ENCODE results near the gene RNF149.
"Not testable (repeated sequence)": the region's sequence is repeated elsewhere in the genome, so short reads cannot be mapped to it uniquely, and the experiment has no call there.

The RNF149 gene, protein sequence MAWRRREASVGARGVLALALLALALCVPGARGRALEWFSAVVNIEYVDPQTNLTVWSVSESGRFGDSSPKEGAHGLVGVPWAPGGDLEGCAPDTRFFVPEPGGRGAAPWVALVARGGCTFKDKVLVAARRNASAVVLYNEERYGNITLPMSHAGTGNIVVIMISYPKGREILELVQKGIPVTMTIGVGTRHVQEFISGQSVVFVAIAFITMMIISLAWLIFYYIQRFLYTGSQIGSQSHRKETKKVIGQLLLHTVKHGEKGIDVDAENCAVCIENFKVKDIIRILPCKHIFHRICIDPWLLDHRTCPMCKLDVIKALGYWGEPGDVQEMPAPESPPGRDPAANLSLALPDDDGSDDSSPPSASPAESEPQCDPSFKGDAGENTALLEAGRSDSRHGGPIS

DNA sequence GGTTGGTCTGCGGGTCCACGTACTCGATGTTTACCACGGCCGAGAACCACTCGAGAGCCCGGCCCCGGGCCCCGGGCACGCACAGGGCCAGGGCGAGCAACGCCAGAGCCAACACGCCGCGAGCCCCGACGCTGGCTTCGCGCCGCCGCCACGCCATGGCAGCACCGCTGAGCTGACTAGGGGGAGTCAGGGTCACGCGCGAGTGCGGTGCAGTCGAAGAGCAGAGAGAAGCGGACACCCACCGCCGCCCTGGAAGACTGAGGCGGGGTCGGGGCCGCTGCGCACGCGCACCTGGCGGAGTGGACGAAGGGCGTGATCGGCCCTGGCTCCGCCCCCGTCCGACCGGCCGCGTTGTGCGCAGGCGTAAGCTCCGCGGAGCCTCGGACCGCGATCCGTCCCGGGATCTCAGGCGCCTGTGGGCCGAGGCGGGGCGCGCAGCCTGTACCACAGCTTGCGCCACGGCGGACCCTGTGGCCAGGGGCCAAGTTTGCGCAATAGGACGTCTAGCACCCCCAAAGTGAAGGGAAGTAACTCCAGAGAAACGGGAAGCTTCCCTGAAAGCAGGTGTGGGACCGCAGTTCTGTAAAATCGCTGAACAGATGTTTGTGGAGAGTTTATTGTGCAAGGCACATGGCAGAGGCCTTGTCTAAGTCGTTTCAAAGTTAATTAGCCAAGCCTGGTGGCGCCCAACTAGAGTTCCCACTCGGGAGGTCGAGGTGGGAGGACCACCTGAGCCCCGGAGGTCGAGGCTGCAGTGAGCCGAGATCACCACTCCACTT lies at the start of gene RNF149:
TSS of gene RNF149 (minus strand) at position 270 of the 779 bp plus-strand sequence. CDS start at position 157, 113 bp downstream.
- DNase-seq (ENCODE audit: low read depth in 2 of 2) = peak; percentile 84 to 88

DNA sequence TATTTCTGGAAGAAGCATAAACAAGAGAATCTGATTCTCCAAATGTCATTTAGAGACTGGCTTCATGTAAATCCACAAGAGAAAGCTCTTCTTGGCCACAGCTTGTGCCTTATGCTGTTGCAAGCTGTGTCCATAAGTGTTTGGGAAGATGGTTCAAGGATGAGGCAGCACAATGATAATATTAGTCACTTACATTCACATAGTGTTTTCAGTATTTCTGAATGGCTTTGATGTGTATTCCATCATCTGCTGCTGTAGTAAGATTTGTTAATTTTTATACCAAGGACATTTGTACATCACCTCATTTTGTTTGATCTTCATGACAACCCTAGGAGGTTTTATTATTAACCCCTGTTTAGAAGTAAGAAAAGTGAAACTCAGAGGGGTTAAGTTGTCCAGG lies 48.9 kb upstream of the RNF149 start:
- DNase-seq (ENCODE audit: low read depth in 2 of 2) = no peak

DNA sequence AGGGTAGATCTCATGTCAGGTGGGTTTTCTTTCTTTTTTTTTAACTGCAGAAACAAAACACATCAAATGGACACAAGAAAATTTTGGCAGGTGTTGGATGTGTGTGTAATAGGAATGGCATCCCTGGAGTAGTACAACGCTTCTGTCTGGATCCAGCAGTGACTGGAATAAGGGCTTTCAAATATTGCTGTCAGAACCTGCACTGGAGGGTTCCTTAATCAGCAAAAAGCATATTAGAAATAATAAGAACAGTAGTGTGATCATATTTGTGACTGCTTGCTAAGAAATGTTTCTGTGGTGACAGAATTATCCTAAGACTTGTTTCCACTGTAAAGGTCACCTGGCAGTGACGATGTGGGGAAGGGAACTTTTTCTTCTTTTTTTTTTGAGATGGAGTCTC lies 48.0 kb upstream of the RNF149 start:
- no peak for DNase-seq (ENCODE audit: low read depth in 2 of 2)

DNA sequence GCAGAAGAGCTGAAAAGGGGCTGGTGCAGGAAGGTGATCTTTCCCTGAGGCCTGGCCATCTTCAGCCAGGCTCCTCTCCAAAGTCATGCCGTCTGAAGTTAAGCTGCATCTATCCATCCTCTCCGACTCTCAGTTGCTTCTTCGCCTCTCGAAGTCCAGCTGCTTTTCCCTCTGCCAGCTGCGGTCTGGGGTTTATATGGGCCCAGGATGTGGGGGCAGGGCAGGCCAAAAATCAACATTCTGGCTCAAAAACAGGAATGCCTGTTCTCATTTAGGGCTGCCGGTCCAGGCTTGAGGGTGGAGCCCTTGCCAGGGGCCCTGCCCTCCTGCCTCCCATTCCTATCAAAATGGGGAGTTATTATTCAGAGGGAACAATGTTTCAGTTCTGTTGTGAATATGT lies 47.6 kb upstream of the RNF149 start:
- DNase-seq (ENCODE audit: low read depth in 2 of 2) = no peak

DNA sequence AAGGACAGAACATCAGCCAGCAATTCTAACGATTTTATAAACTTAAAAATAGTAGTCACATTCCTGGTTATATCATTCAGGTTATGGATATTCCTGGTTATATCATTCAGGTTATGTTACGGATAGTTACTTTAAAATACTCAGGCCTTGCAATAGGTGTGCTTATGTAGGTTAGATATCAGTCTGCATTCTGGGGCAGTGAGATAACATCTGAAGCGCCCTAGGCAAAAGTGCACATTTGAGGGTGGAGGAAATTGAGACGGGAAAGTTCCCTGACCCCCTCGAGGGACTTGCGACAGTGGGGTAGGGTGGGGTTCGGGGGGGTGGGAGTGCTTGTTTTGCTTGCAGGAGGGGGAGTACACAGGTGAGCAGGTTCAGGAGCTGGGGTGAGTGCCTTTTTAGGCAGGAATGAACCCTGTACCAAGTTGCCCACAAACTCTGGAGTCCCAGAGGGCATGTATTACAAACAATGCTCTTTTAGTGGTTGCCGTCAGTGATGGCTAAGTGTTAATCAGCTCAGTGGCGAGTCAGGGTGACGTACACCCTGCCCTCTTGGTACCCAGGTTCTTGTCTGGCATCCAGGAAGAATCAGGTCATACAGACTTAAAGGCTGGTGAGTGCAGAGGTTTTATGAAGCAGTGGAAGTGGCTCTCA lies 47.0 kb upstream of the RNF149 start:
- no peak for DNase-seq (ENCODE audit: low read depth in 2 of 2)

DNA sequence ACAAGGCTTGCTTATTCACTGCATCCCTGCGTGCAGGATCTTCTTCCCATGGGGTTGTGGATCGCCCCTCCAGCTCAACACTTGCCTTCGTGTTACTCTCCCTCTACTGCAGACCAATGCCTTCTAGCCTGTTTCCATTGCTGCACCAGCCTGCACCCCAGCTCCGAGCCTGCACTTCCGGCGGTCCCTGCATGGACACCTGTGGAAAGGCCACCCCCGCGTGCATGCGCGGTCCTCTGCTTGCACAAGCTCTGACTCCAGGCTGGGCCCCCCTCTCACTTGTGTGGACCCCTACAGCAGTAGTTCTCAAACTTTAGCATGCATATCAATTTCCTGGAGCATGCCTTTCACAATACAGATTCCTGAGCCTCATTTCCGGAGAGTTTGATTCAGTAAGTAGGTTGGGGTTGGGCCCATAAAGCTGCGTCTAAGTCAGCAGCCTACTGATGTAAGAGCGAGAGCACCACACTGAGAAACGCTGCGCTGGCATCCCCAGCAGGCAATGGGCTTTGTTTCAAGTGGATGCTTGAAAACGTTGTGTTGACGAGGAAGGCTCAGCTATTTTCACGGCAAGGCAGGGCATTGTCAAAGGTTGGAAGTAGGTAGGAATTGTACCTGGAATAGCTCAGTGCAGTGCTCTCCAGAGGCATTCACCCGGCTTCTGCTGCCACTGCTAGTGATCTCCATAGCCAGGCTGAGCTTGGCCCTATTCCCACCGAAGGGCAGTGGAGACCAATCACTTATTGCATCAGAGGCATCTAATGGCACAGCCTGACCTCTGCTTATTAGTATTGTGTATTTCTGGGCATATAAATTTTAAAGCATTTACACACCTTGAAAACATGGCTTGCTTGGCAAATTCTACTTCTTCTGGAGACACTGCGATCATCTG lies 46.2 kb upstream of the RNF149 start:
- no peak for DNase-seq (ENCODE audit: low read depth in 2 of 2)

DNA sequence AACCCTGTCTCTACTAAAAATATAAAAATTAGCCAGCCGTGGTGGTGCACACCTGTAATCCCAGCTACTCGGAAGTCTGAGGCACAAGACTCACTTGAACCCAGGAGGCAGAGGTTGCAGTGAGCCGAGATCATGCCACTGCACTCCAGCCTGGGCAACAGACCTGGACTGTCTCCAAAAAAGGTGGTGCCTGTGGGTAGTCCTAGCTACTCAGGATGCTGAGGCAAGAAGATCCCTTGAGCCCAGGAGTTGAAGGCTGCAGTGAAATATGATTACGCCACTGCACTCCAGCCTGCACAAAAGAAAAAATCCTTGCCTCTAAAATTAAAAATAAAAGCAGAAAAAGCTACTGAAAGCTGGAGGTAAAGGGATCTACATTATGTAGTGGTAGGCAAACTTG lies 44.1 kb upstream of the RNF149 start:
- not testable (repeated sequence) for DNase-seq (ENCODE audit: low read depth in 2 of 2)

DNA sequence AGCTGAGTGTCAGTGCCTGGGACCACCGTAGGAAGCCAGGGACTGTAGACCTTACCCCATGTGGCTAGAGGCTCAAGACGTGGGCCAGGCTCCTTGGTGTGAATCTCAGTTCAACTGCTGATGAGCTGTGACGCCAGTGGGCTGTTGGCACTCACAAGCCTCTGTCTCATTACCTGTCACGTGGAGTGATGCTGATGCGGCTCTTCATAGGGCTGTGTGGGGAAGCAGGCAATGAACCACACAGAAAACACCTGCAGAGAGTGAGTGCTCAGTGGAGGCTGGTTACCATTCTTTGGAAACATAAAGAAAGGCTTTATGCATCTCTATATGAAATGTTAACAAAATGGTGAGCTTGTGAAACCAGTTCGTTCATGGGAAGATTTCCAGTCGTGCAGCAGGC lies 42.7 kb upstream of the RNF149 start:
- no peak for DNase-seq (ENCODE audit: low read depth in 2 of 2)

DNA sequence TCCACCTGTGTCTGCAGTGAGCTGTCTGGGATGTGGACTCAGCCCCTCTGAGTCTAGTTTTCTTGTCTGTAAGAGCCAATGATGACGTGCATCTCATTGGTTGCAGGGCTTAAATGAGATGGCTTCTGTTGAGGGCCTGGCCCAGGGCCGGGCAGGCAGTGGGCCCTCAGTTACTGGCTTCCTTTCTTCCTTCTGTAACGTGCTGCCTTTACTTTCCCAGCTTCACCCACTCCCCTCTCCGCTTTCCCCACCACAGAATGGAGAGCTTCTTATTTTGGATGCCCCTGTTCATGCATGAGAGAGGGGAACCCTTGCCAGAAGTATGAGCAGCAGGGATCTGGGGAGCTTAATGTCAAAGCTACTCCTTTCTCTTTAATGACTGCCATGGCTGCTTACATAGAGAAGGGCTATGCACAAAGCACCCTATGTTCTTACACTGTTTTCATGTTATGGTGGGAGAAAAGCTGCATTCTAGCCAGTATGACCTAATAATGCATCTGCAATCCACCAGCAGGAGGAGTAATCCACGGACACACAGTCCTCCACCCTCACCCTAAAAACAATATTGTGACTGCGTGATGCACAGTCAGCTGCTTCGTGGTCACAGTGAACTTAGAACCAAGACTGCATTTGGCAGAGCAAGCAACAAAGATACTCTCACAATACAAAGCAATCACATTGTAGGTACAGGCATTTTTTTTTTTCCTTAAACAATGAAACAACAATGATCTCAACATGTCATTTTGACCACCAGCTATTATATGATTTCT lies 41.6 kb upstream of the RNF149 start:
- DNase-seq (ENCODE audit: low read depth in 2 of 2) = no peak

DNA sequence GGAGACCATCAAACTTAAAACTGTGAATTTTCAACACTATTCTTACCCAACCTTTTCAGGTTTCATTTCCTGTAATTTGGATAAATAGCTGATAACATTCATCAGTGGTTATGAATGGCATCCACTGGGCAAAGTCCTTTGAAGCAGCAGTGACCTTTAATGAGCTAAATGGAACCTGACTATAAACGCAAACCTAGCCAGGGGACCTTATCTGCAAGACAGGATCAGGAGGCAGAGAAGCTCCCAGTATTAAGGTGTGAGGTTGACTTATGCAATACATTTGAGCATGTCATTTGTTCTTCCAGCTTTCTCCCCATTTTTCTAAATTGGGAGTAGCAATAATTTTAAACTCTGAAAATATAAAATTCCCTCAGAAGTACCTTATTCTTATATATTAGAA lies 40.4 kb upstream of the RNF149 start:
- DNase-seq (ENCODE audit: low read depth in 2 of 2) = no peak

DNA sequence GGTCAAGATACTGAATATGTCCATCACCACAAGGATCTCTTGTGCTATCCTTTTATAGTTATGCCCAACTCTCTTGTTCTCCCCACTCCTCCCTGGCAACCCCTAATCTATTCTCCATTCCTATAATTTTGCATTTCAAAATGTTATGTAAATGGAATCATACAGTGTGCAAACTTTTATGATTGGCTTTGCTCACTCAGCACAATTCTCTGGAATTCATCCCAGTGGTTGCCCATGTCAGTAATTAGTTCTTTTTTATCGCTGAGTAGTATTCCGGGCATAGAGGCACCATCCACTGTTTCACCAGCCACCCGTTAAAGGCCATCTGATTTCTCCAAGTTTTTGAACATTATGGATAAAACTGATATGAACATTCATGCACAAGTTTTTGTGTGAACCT lies 38.4 kb upstream of the RNF149 start:
- DNase-seq (ENCODE audit: low read depth in 2 of 2) = no peak

DNA sequence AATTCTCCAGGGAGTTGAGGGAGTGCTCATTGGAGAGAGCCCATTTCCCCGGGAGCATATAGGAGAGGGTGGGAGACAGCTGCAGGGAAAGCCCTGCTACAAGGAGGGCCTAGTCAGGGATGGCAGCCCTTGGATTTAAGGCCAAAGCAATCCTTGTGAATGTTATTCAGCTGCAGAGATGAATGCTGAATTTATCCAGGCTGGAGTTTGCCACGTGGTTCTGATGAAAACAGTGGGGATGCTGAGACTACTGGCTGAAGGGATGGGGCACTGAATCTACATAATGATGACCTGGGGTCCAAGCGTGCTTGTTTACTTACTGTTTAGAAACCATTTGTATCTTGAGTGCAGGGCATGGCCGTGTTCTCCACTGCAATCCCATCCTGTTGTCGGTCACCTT lies 35.6 kb upstream of the RNF149 start:
- no peak for DNase-seq (ENCODE audit: low read depth in 2 of 2)

DNA sequence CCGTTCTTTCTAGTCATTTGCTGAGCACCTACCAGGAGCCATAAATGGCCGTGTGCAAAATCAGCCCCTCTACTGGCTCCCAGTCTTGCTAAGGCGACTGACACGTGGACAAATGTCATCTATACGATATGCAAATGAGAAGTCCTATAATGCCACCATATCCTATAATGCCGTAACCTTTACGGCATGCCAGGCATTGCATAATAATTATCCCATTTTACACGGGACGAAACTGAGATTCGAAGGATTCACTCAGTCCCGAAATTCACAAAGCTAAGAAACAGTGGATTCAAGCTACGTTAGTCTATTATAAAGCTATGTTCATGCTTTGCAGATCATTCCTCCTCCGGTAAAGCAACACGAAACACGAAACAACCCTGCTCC lies 34.1 kb upstream of the RNF149 start:
- no peak for DNase-seq (ENCODE audit: low read depth in 2 of 2)

DNA sequence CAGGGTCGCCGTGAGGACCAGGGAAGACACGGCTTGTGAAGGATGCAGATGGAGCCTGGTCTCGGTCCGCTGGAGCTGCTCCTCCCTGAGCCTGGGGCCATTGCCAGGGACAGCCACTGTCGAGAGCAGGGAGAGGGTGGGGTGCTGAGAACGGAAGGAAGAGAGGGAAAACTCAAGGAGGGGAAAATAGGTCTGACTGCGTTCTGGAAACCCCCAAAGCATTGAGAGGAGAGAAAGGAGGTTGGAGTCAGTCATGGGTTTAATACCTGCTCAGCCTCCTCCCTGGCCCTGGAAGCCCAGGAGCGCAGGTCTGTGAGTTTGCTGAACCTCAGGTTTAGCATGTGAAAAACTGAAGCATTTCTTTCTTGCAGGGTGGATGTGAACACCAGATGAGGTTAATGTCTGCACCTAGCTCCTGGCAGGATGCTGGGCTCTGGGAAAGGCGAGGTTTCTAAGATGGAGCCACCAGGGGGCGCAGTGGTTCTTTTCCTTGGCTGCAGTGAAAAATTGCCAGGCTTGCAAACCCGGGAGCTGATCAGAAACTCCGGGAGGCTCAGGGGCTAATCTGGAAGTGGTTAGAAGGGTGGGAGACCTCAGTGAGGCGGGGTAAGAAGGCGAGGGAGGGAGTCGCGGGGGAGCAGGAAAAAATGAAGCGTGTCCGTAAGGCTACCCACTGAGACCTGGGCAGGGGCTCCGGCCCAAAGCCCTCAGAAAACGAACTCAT lies 33.6 kb upstream of the RNF149 start:
- peak; percentile 49 to 51 for DNase-seq (ENCODE audit: low read depth in 2 of 2)

DNA sequence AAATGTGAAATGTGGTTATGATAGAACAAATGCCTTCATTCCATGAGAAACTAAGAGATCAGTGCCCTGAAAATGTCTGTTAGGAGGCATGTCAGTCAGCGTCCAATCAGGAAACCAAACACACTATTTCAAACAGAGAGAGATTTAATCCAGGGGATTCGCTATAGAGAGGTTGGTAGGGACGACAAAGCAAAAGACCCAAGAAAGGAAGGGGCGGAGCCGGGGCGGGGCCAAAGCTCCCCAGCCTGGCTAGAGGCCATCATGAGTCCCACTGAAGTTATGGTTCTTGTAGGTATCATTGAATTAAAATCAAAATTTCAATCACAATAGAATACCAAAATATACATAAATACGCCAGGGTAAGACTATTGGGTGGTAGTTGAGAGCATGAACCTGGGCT lies 32.9 kb upstream of the RNF149 start:
- DNase-seq (ENCODE audit: low read depth in 2 of 2) = no peak

DNA sequence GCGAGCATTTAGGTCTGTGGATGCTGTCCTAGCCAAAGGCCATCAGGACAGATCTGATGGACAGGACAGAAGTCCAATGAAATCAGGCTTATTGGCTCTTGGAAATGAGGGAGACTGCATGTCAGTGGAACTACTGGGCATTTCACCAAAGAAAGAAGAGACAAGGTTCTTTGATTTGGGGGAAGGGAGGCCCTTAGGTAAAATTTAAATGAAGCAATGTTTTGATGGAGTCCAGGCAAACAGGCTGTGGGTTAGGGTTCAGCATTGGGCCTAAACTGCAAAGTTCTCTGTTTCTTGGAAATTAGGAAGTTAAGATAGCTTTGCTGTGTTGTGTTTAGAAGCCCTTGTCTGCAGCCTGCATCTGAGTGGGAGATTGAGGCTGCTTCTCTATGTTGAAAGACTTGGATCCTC lies 31.6 kb upstream of the RNF149 start:
- no peak for DNase-seq (ENCODE audit: low read depth in 2 of 2)

DNA sequence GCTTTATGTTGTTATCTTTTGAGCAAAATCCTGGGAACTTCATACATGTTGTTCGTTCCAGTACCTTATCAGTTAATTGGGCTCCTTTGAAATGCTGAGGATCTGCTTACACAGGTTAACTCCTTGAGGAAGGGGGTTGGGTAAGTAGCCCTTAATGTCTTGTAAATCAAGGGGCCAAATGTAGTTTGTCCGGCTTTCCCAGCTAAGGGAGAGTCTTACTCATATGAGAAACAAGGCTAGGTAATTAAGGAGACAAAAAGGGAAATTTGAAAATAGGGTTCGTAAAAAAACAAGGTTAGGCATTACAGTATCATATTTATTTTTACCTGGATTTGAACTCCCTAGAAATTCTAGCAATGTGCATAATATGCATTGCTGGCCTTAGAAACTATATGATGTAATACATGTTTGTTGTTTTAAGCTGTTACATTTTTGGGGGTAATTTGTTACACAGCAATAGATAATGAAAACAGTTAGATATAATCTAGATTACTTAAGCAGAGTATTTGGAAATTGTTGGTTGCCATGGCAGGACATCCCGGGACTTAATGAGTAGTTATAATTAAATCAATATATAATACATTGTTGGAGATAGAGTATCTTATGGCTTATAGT lies 30.9 kb upstream of the RNF149 start:
- DNase-seq (ENCODE audit: low read depth in 2 of 2) = no peak

DNA sequence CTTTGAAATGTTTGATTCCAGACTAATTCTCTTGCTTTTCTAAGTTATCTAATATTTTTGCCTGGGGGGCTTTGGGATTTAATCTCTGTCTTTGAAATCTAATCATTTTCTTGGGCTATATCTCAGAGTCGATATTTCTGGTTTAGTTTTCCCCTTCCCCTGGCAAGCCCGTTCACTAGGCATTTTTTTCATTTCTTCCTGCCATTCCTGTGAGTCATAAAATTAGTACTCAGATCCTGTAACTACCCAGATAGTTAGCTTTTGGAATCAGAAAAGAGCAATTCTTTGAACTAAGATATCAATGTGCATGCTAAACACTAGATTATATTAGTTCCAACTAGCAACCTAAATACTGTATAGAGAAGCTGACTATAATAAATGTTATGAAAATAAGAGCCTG lies 29.4 kb upstream of the RNF149 start:
- no peak for DNase-seq (ENCODE audit: low read depth in 2 of 2)

DNA sequence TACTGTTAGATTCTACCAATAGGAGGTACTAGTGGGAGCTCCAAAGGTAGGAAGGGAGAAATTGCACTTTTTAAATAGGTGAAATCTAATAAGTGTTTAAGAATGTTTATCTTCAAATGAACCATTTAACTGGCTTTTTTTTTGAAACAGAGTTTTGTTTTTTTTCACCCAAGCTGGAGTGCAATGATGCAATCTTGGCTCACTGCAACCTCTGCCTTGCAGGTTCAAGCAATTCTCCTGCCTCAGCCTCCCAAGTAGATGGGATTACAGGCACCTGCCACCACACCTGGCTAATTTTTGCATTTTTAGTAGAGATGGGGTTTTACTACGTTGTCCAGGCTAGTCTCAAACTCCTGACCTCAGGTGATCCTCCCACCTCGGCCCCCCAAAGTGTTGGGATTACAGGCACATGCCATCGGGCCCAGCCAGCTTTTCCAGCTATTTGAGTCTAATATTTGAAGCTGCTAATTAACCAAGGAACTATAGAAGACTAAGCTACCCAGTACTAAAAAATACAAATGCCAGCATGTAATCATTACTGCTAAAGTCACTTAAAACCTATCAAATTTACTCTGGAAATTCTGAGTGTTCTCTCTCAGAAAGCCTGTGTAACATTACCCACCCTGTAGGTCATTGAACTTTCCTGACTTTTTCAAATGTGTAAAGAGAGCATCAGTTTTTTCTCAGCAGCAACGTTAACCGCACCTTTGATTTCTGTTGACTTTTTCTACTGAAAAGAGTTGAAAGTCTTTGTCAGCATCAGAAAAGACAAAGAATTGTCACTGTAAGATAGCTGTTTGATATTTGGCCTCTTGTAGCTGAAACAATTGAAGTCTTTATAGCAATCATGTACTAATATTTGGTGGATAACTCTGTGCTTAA lies 24.6 kb upstream of the RNF149 start:
- no peak for DNase-seq (ENCODE audit: low read depth in 2 of 2)
